ENCODE results near the gene RBM19.

The RBM19 gene

DNA sequence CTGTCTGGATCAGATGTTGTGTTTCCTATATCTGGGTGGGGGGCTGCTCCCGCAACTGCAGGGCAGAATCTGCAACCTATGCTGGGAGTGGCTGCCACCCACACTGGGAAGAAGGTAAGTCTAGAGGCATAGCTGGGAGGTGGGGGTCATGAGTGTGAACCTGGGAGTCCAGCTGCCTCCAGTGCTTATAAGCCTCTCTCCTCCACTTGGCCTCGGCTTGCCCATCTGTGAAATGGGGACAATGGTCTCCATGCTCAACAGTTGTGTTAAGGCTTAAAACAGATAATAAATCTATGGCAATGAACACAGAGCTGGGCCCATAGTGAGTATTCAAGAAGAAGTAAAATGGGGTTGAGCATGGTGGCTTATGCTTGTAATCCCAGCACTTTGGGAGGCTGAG, 90.0 kb downstream of the RBM19 start:
- TF ChIP-seq, protein P1, sequence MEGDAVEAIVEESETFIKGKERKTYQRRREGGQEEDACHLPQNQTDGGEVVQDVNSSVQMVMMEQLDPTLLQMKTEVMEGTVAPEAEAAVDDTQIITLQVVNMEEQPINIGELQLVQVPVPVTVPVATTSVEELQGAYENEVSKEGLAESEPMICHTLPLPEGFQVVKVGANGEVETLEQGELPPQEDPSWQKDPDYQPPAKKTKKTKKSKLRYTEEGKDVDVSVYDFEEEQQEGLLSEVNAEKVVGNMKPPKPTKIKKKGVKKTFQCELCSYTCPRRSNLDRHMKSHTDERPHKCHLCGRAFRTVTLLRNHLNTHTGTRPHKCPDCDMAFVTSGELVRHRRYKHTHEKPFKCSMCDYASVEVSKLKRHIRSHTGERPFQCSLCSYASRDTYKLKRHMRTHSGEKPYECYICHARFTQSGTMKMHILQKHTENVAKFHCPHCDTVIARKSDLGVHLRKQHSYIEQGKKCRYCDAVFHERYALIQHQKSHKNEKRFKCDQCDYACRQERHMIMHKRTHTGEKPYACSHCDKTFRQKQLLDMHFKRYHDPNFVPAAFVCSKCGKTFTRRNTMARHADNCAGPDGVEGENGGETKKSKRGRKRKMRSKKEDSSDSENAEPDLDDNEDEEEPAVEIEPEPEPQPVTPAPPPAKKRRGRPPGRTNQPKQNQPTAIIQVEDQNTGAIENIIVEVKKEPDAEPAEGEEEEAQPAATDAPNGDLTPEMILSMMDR (IDR thresholded peaks at IDR 0.05; ENCODE audit: extremely low read depth, missing control alignments): no peak
- no peak for DNase-seq (ENCODE audit: low spot score)

DNA sequence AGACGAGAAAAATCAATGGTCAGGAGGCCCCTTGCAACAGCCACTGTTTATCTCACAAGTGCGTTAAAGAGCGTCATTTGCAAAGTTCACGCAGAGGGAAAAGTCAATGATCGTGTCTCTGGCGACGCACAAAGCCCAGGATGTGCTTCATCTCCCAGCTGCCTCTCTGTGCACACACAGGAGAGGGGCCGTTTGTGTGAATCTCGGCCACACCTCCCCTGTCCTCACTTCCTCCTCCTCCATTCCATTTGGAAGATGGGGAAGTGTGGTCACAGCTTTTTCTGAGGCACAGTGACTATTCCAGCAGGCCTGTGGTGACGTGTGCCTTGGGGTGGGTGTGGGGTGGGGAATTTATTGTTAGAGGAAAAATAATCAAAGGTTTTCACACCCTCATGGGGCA, 90.4 kb downstream of the RBM19 start:
- no peak for DNase-seq (ENCODE audit: low spot score)
- TF ChIP-seq, protein P1 (IDR thresholded peaks at IDR 0.05; ENCODE audit: extremely low read depth, missing control alignments): no peak

GRCh38 chr12:113874999-113875561, 91.0 kb downstream of the RBM19 start:
- TF ChIP-seq, protein P1 (IDR thresholded peaks at IDR 0.05; ENCODE audit: extremely low read depth, missing control alignments): no peak
- no peak for DNase-seq (ENCODE audit: low spot score)

- DNase-seq (ENCODE audit: low spot score): no peak
- TF ChIP-seq, protein P1 (IDR thresholded peaks at IDR 0.05; ENCODE audit: extremely low read depth, missing control alignments): no peak
Measured at GRCh38 chr12:113874326-113874725, 91.8 kb downstream of the RBM19 start.

DNA sequence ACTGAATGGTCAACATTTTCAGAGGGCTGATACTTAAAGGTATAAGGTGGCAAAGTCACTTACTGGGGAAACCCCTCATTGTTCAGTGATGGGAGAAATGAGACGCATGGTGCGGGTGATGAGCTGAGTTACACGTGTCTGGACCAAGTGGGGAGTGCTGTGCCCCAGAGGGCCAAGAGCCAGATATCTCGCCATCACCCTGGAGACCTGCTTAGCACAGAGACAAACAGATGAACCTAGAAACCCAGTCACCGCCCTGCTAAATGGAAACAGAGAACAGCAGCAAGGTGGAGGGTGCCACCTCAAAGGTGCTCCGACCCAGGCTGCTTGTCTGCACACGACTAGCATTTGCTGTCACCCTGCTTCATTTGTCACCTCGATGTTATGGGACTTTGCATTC, 92.4 kb downstream of the RBM19 start:
- DNase-seq (ENCODE audit: low spot score): no peak
- TF ChIP-seq, protein P1 (IDR thresholded peaks at IDR 0.05; ENCODE audit: extremely low read depth, missing control alignments): no peak

DNA sequence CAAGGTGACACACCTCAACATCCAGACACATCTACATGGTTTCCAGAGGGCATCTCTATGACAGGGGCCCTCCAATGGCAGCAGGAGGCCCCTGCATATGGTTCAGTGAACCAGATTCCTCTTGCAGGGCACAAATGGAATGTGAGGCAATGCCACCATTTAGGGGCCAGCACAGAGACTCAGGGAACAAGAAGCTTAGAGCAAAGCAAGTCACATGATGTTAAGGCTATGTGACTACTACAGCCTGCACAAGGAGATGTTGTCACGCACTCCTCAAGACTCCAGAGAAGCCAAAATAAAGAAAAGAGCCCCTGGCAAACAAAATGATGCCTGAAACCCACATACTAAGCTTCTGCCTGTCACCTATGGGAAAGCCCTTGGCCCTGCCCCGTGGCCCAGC, 95.2 kb downstream of the RBM19 start:
- no peak for DNase-seq (ENCODE audit: low spot score)
- TF ChIP-seq, protein P1 (IDR thresholded peaks at IDR 0.05; ENCODE audit: extremely low read depth, missing control alignments): no peak

- TF ChIP-seq, protein P1 (IDR thresholded peaks at IDR 0.05; ENCODE audit: extremely low read depth, missing control alignments): no peak
- no peak for DNase-seq (ENCODE audit: low spot score)
Measured at GRCh38 chr12:113870035-113870434, 96.1 kb downstream of the RBM19 start.

Measured in GM20000 (cell line).